Measurements from ENCODE around the gene CKLF. TPM values are rescaled to one million over a fixed set of nuclear protein-coding genes. Genes with fewer than 3 reads are reported as not detected.

The CKLF gene
- total RNA-seq, 1 experiment from 2014 or later = 57.8 TPM

- H3K27me3 Mint-ChIP-seq (ENCODE audit: insufficient read depth, unreplicated experiment) = no peaks in the 10 kb centered on the region
- POLR2A ChIA-PET = no interaction called here
- no TSS peak for BruUV-seq (replicated peaks)
- H3K4me1 Mint-ChIP-seq (ENCODE audit: insufficient read depth, unreplicated experiment) = peaks cover 18% of the 10 kb centered on the region
- no peak overlapping the region for H3K4me3 Mint-ChIP-seq (ENCODE audit: unreplicated experiment)
- intact Hi-C loops (cut with micrococcal nuclease) = no loop called here
- no peaks in the 10 kb centered on the region for H3K9me3 Mint-ChIP-seq (ENCODE audit: unreplicated experiment)
- no peak overlapping the region for H3K27ac Mint-ChIP-seq (ENCODE audit: low read depth, unreplicated experiment)
- CTCF ChIA-PET = interaction anchor here (0.6 to 0.8 kb wide), 2 partner anchors 14 to 117 kb away, joined by 3 read pairs; no protein-coding TSS in a partner anchor
- DNase-seq (ENCODE audit: unreplicated experiment) = no peak
- peaks cover 38% of the 10 kb centered on the region for H3K36me3 Mint-ChIP-seq (ENCODE audit: insufficient read depth, unreplicated experiment)
- no peak for TF ChIP-seq CTCF (IDR thresholded peaks at IDR 0.05; ENCODE audit: unreplicated experiment)
These were observed 28.5 kb upstream of the CKLF start for GRCh38 chr16:66523861-66524354.

- TF ChIP-seq CTCF (IDR thresholded peaks at IDR 0.05; ENCODE audit: unreplicated experiment) = no peak
These were observed 27.7 kb upstream of the CKLF start for GRCh38 chr16:66524601-66525164.

GRCh38 chr16:66525396-66526180, 26.8 kb upstream of the CKLF start:
- no peak for DNase-seq (ENCODE audit: unreplicated experiment)
- no TSS peak for BruUV-seq (replicated peaks)
- H3K27ac Mint-ChIP-seq (ENCODE audit: low read depth, unreplicated experiment) = peak overlapping the region; percentile 35
- H3K27me3 Mint-ChIP-seq (ENCODE audit: insufficient read depth, unreplicated experiment) = no peaks in the 10 kb centered on the region
- peaks cover 55% of the 10 kb centered on the region for H3K36me3 Mint-ChIP-seq (ENCODE audit: insufficient read depth, unreplicated experiment)
- H3K4me3 Mint-ChIP-seq (ENCODE audit: unreplicated experiment) = no peak overlapping the region
- ChIA-PET CTCF (interaction anchor here (0.6 kb wide), 1 partner anchor 47 kb away, joined by 3 read pairs; no protein-coding TSS in a partner anchor), POLR2A (interaction anchor here (1.0 kb wide), 1 partner anchor 8 kb away, joined by 3 read pairs; no protein-coding TSS in a partner anchor)
- peaks cover 18% of the 10 kb centered on the region for H3K4me1 Mint-ChIP-seq (ENCODE audit: insufficient read depth, unreplicated experiment)
- no peaks in the 10 kb centered on the region for H3K9me3 Mint-ChIP-seq (ENCODE audit: unreplicated experiment)
- TF ChIP-seq CTCF (IDR thresholded peaks at IDR 0.05; ENCODE audit: unreplicated experiment) = no peak
- intact Hi-C loops (cut with micrococcal nuclease) = no loop called here

More at GRCh38 chr16:66524601-66525164, 27.7 kb upstream of the CKLF start:
- Mint-ChIP-seq H3K27me3 (ENCODE audit: insufficient read depth, unreplicated experiment) (no peaks in the 10 kb centered on the region), H3K4me3 (ENCODE audit: unreplicated experiment) (no peak overlapping the region), H3K4me1 (ENCODE audit: insufficient read depth, unreplicated experiment) (peaks cover 18% of the 10 kb centered on the region), H3K36me3 (ENCODE audit: insufficient read depth, unreplicated experiment) (peaks cover 46% of the 10 kb centered on the region), H3K9me3 (ENCODE audit: unreplicated experiment) (no peaks in the 10 kb centered on the region), H3K27ac (ENCODE audit: low read depth, unreplicated experiment) (no peak overlapping the region)
- BruUV-seq (replicated peaks) = no TSS peak
- DNase-seq (ENCODE audit: unreplicated experiment) = no peak
- ChIA-PET CTCF (interaction anchor here (0.6 kb wide), 1 partner anchor 15 kb away, joined by 3 read pairs; no protein-coding TSS in a partner anchor), POLR2A (interaction anchor here (0.6 kb wide), 1 partner anchor 37 kb away, joined by 3 read pairs; no protein-coding TSS in a partner anchor)
- intact Hi-C loops (cut with micrococcal nuclease) = no loop called here

GRCh38 chr16:66528294-66528693, 24.1 kb upstream of the CKLF start:
- POLR2A ChIA-PET = interaction anchor here (1.3 kb wide), 1 partner anchor 122 kb away, joined by 4 read pairs; no protein-coding TSS in a partner anchor
- Mint-ChIP-seq H3K27ac (ENCODE audit: low read depth, unreplicated experiment) (no peak overlapping the region), H3K4me1 (ENCODE audit: insufficient read depth, unreplicated experiment) (peaks cover 3% of the 10 kb centered on the region), H3K9me3 (ENCODE audit: unreplicated experiment) (no peaks in the 10 kb centered on the region), H3K4me3 (ENCODE audit: unreplicated experiment) (no peak overlapping the region), H3K36me3 (ENCODE audit: insufficient read depth, unreplicated experiment) (peaks cover 80% of the 10 kb centered on the region), H3K27me3 (ENCODE audit: insufficient read depth, unreplicated experiment) (no peaks in the 10 kb centered on the region)
- BruUV-seq (replicated peaks) = no TSS peak
- CTCF ChIA-PET = interaction anchor here (0.6 to 0.9 kb wide), 2 partner anchors 16 to 39 kb away, joined by 3 read pairs; no protein-coding TSS in a partner anchor
- no peak for TF ChIP-seq CTCF (IDR thresholded peaks at IDR 0.05; ENCODE audit: unreplicated experiment)
- no peak for DNase-seq (ENCODE audit: unreplicated experiment)
- intact Hi-C loops (cut with micrococcal nuclease) = no loop called here
